ENCODE results near the gene EEPD1.

GRCh38 chr7:36215457-36215765 lies 62.4 kb downstream of the EEPD1 start:
- TF ChIP-seq CTCF (IDR thresholded peaks at IDR 0.05) (no peak), POLR2A (IDR thresholded peaks at IDR 0.05) (no peak)
